HG02943 (cell line): ENCODE results near the gene SV2C.
A peak's percentile ranks its signal among the peaks of the same experiment; 100 is the strongest.

ENCODE experiments used
- ATAC-seq: cut with Tn5 transposase; IDR thresholded peaks from one replicate; pipeline ENCODE4 v1.9.1; 2021; ENCODE audit warnings: mild to moderate bottlenecking, low read depth, moderate library complexity; ENCODE audit not compliant: unreplicated experiment

The SV2C gene

DNA sequence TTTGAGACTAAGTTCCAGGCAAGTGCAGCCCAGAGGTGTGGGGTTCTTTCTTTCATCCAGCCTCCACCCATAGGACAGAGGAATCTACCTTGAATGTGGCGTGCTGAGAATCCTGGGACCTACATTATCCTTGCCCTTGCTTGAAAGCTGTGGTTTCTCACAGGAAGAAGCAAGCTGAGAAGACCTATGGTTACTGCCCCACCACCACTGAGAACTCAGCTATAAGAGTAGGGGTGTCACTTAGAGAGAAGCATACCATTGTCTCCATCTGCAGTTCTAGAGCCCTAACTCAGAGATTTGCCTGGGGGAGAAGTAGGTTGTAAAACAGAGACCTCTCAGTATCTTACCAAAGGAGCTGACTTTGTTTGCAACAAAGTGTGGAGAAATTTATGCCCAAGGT lies 72.4 kb downstream of the SV2C start:
- ATAC-seq = no peak

- ATAC-seq = no peak
Measured at GRCh38 chr5:76162335-76162734, 79.2 kb downstream of the SV2C start.

GRCh38 chr5:76163111-76163628 lies 80.0 kb downstream of the SV2C start:
- ATAC-seq = no peak

- ATAC-seq = no peak
Measured at GRCh38 chr5:76165029-76165428, 81.8 kb downstream of the SV2C start.

DNA sequence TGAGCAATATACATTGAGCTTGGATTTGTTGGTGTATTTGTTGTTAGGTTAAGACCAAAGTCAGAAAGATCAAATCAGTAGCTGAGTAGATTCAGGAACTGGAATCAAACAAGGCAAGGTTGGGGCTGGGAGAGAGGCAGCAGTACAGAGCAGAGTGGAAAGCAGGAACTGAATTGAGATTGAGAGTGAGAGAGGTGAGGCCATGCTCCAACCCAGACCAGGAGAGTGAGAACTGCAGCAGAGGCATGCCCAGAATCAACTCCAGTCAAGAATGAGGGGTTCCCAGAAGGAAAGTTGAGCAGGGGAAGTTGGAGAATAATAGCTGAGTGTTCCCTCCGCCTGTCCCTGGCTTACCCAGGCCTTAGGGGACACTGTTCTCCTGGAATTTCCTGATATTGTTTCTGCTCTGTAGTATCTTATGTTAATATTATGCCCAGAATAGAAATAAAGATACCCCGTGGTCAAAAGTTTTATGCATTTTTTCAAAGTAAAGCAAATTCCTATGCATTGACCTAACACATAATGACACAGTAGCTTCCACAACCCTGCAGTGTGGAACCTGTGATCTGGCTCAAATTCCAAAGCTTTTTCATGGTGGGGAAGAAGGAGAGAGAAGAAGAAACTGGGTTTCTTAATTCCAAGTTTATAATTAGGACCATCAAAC lies 82.7 kb downstream of the SV2C start:
- ATAC-seq = no peak

GRCh38 chr5:76166886-76167576 lies 83.8 kb downstream of the SV2C start:
- ATAC-seq = no peak

DNA sequence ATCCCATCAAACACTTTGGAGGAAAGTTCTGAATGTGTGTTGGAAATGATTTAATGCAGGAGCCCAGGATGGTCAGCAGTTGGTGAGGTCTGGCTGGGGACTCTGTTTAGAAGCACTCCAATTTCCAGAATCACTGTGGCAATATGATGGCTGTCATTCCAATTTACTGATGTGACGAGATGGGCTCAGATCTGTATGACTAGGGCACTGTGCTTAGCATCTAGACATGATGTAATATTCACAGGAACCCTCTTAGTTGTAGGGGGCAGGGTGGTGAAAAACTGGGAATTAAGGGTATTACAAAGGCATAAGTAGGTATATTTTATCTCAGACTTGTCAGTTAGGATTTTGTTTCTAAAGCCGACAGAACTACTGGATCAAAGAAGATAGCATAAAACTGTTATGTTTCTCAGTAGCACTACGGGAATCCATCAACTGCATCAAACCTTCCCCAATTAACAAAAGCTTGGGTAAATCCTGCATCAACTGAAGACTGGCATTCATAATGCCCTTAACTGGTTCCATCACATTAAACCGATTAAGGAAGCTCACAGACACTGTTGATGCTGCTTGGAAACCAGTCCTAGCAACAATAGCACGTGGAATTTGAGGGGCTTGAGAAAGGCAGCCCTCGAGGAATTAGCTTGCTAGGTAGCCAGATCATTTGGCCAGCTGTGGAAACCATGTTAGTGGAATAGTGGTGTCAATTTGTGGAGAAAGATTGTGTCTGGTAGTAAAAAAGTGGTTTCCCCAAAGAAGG lies 86.1 kb downstream of the SV2C start:
- no peak for ATAC-seq

DNA sequence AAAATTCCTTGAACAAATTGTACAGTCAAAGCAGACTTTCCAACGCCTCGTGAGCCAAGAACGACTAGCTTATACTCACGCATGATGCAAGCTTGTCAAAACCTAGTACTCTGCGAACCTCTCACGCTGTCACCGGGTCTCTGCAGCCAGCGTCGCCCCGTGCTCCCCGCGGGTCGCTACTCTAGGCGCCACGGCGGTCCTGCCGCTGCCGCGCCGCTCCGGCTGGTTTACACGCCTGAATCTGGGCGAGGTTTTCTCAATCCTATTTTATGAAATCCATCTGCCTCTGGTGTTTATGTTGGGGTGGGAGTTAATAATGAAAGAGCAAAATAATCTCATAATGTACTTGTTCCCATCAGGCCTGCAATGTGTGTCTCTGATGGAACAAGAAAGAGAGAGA lies 90.9 kb downstream of the SV2C start:
- ATAC-seq = no peak

- peak; percentile 61 for ATAC-seq
Measured at GRCh38 chr5:76175051-76175666, 92.0 kb downstream of the SV2C start.

GRCh38 chr5:76175821-76176403 lies 92.7 kb downstream of the SV2C start:
- peak; percentile 65 for ATAC-seq

DNA sequence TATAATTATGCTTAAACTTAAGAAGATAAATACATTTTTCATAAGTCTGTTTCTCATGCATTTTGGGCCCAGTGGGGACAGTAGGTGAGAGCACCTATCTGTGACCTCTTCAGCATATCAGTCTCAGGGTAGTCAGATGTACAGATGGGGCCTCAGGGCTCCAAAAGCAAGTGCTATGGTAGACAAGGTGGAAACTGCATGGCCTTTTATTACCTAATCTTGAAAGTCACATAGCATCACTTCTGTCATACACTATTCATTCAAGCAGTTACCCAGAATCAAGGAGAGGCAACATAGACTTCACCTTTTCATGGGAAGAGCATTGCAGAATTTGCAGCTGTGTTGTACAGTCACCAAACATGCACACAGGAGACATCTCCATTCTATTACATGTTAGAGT lies 94.8 kb downstream of the SV2C start:
- ATAC-seq = no peak

DNA sequence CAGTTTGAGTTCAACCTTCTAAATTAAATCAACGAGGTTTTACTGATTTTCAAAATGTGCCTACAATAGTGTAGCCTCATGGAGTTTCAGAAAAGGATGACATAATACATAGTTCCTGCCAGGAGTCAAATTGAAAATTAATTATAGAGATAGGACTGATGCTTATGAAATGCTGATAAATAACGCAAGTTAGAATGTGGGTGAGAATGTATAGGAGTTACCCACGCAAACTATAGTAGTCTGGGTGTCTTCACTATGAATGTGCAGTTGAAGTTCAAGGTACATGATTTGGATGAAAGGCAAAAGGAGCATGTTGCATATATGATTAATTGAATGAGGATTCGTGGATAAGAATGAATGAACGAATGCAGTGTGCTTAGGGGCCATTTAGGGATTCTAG lies 95.7 kb downstream of the SV2C start:
- no peak for ATAC-seq

DNA sequence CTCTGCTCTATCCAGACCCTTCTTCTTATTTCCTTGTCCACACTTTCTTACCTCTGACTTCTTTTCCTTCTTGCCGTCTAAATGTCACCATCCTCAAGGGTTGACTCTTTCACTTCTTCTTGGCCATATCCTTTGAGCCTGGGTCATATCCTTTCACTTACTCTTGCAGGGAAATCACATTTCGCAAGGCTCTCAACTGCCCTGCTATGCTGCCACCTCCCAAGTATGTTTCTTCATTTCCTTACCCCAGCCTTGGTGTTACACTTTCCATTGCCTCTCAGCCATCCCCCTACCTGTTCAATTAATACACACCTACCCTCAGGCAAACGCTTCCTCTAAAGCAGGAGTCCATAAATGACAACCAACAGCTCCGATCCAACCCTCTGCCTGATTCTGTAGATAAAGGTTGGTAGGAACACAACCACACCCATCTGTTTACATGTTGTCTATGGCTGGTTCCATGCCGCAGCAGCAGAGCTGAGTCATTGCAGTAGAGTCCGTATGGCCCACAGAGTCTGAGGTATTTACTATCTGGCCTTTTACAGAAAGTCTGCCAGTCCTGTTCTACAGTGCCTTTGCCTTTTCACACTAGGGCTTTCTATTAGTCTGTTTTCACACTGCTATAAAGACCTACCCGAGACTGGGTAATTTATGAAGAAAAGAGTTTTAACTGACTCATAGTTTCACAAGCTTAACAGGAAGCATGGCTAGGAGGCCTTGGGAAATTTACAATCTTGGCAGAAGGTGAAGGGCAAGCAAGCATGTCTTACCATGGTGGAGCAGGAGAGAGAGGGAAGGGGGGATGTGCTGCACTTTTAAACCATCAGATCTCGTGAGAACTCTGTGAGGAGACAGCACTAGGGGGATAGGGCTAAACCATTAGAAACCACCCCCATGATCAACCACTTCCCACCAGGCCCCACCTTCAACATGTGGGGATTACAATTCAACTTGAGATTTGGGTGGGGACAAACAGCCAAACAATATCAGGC lies 97.9 kb downstream of the SV2C start:
- peak; percentile 59 for ATAC-seq

- no peak for ATAC-seq
Measured at GRCh38 chr5:76187386-76187785, 104.2 kb downstream of the SV2C start.

DNA sequence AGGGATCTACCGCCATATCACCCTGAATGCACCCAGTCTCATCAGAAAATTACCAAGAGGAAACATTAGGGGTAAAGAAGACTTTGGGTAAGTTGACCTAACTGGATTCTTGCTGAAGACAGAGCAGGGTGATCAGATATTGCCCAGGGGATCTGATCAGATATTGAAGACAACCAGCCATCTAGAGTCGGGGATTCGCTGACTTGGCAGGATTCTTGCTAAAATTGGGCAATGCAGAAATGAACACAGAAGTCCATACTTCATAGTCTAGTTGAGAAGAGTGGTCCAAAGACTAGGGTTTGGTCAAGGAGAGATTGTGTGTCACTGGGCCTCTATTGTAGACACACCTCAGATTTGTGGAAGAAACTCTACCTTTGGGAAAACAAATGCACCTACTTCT lies 107.2 kb downstream of the SV2C start:
- no peak for ATAC-seq

DNA sequence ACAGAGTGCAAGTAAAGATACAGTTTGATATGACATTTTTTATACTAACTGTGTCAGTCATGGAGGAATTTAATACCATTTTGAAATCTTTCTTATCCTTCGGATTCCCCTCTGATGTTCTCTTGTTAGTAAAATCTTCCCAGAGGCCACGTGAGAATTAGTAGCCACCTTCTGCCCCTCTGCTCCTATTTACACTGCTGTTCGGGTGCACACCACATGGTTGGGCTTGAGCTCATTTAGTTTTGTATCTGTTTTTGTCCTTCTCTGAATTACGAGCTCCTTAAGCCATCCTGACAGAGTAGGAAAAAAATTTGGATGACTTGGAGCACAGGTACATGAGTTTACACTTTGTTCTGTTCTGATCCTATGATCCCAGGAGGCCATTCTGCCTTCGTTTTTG lies 109.7 kb downstream of the SV2C start:
- ATAC-seq = no peak

GRCh38 chr5:76193635-76194034 lies 110.5 kb downstream of the SV2C start:
- ATAC-seq = no peak

DNA sequence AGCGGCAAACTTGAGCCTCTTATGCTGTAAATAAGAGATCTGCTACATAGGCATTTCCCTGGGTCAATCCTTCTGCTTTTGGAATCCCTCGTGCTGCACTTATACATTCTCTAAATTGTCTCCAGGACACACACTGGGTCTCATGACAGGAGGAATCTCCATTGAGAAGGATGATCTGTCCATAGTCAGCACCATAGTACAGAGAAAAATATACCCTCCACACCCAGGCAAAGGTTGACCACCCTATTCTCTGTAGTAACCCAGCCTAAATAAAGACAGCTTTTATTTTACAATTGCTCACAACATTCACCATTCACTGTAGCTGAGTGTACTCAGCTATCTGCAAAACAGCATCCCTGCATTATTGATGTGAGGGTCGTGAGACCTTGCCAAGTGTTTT lies 111.2 kb downstream of the SV2C start:
- no peak for ATAC-seq

DNA sequence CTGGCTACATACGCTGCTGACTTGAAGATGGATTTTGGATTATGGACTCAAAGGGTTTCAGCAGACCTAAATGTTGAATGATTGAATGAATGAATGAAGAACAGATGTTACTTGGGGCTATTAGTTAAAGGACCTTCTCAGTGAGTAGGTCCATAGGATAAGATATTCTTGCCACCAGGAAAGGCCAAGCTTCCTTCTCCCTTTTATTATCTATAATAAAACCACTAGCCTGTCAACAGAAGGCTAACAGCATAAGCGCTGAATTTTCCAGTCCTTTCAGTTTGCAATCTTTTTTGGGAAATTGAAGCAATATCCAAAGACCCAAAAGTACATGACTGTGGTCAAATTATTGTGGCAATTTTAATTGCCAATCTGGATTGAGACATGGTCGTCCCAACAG lies 113.3 kb downstream of the SV2C start:
- no peak for ATAC-seq
